WTC11 (cell line): Measurements from ENCODE around the gene CSK. TPM values are rescaled to one million over a fixed set of nuclear protein-coding genes. Genes with fewer than 3 reads are reported as not detected.

Experiments used
- ATAC-seq: fragments of 200-7000 bp; cut with Tn5 transposase; 2 replicates; pipeline ENCODE4 v1.10.0; 2021; ENCODE audit warnings: mild to moderate bottlenecking, moderate library complexity
- CTCF ChIA-PET: fragments of 300-600 bp; sonication (Branson Sonifier 250); formaldehyde crosslinking; loops from one replicate; lab custom pipeline; 2021; ENCODE audit warnings: antibody characterized with exemption; lab: Charles Lee
- POLR2A ChIA-PET: fragments of 350-600 bp; sonication (Branson Sonifier 250); formaldehyde crosslinking; loops from one replicate; lab custom pipeline; 2021; ENCODE audit warnings: antibody characterized with exemption; lab: Charles Lee
- DNase-seq: peaks from one replicate; pipeline ENCODE4 v3.0.0; 2021; ENCODE audit warnings: low spot score
- H3K27ac Mint-ChIP-seq: 2 replicates; pipeline ENCODE4 v1.8.0; 2021; ENCODE audit warnings: mixed read lengths
- H3K27me3 Mint-ChIP-seq: 2 replicates; pipeline ENCODE4 v1.8.0; 2021; ENCODE audit warnings: low read depth, mild to moderate bottlenecking, moderate library complexity, mixed read lengths
- H3K36me3 Mint-ChIP-seq: 2 replicates; pipeline ENCODE4 v1.8.0; 2021; ENCODE audit warnings: mixed read lengths
- H3K4me1 Mint-ChIP-seq: 2 replicates; pipeline ENCODE4 v1.8.0; 2022; ENCODE audit warnings: mixed read lengths
- H3K4me3 Mint-ChIP-seq: 2 replicates; pipeline ENCODE4 v1.8.0; 2021; ENCODE audit warnings: mild to moderate bottlenecking, moderate library complexity, mixed read lengths
- H3K9me3 Mint-ChIP-seq: 2 replicates; pipeline ENCODE4 v1.8.0; 2021; ENCODE audit warnings: mixed read lengths
- AFF4 ChIP-seq: sonication (generic); formaldehyde crosslinking; IDR thresholded peaks from 2 replicates; pipeline ENCODE4 v1.8.1; 2023; ENCODE audit warnings: mild to moderate bottlenecking, missing genetic modification reagents, borderline replicate concordance
- ARID4B ChIP-seq: sonication (generic); formaldehyde crosslinking; IDR thresholded peaks from 2 replicates; pipeline ENCODE4 v1.8.0; 2023; ENCODE audit warnings: missing genetic modification reagents, mild to moderate bottlenecking, borderline replicate concordance
- ATF1 ChIP-seq: sonication (generic); formaldehyde crosslinking; IDR thresholded peaks from 2 replicates; pipeline ENCODE4 v1.8.1; 2023; ENCODE audit warnings: mild to moderate bottlenecking, moderate library complexity, missing genetic modification reagents
- ATF6 ChIP-seq: sonication (generic); formaldehyde crosslinking; IDR thresholded peaks from 2 replicates; pipeline ENCODE4 v1.8.1; 2023; ENCODE audit warnings: mild to moderate bottlenecking, missing genetic modification reagents
- CBFB ChIP-seq: sonication (generic); formaldehyde crosslinking; IDR thresholded peaks from 2 replicates; pipeline ENCODE4 v1.8.1; 2022; ENCODE audit warnings: mild to moderate bottlenecking, low read depth, missing genetic modification reagents
- FOXK1 ChIP-seq: sonication (generic); formaldehyde crosslinking; IDR thresholded peaks from 2 replicates; pipeline ENCODE4 v1.8.0; 2022; ENCODE audit warnings: mild to moderate bottlenecking, moderate library complexity, missing genetic modification reagents
- GTF2I ChIP-seq: fragments of 250-450 bp; sonication (Bioruptor Pico); conservative IDR thresholded peaks from 2 replicates; pipeline ENCODE4 v1.4.0; 2021; ENCODE audit warnings: mild to moderate bottlenecking
- HMGXB4 ChIP-seq: sonication (generic); formaldehyde crosslinking; IDR thresholded peaks from 2 replicates; pipeline ENCODE4 v1.8.1; 2023; ENCODE audit warnings: mild to moderate bottlenecking, moderate library complexity, missing genetic modification reagents
- KAT7 ChIP-seq: sonication (generic); formaldehyde crosslinking; IDR thresholded peaks from 2 replicates; pipeline ENCODE4 v1.8.1; 2023; ENCODE audit warnings: missing genetic modification reagents, mild to moderate bottlenecking, borderline replicate concordance
- NR1H2 ChIP-seq: sonication (generic); formaldehyde crosslinking; IDR thresholded peaks from 2 replicates; pipeline ENCODE4 v1.9.0; 2021; ENCODE audit warnings: mild to moderate bottlenecking, moderate library complexity, missing genetic modification reagents
- NR2C2 ChIP-seq: sonication (generic); formaldehyde crosslinking; IDR thresholded peaks from 2 replicates; pipeline ENCODE4 v1.8.0; 2022; ENCODE audit warnings: mild to moderate bottlenecking, missing genetic modification reagents
- OVOL2 ChIP-seq: fragments of 250-450 bp; sonication (Bioruptor Pico); IDR thresholded peaks from 2 replicates; pipeline ENCODE4 v1.9.0; 2021; ENCODE audit warnings: mild to moderate bottlenecking, borderline replicate concordance
- ZNF263 ChIP-seq: sonication (generic); formaldehyde crosslinking; IDR thresholded peaks from 2 replicates; pipeline ENCODE4 v1.8.1; 2022; ENCODE audit warnings: low read depth, mild to moderate bottlenecking, moderate library complexity, missing genetic modification reagents
- ZNF512 ChIP-seq: sonication (generic); formaldehyde crosslinking; IDR thresholded peaks from 2 replicates; pipeline ENCODE4 v1.8.1; 2022; ENCODE audit warnings: missing genetic modification reagents, borderline replicate concordance
- total RNA-seq: library from RNA; stranded (reverse); gene quantifications from 3 replicates; pipeline ENCODE4 v1.2.3, GENCODE V29; 2021

Gene CSK
- total RNA-seq, 1 experiment from 2014 or later: 55.1 TPM

GRCh38 chr15:74789741-74790079, 7.8 kb downstream of the CSK start:
- Mint-ChIP-seq H3K27me3 (no peaks in the 10 kb centered on the region; the same call in 1 of the 2 replicates), H3K9me3 (no peaks in the 10 kb centered on the region), H3K36me3 (no peaks in the 10 kb centered on the region), H3K27ac (no peak overlapping the region), H3K4me1 (peaks cover 44% of the 10 kb centered on the region), H3K4me3 (no peak overlapping the region)
- TF ChIP-seq GTF2I (CRISPR knock-in tag) (no peak), OVOL2 (no peak), HMGXB4 (CRISPR knock-in tag) (no peak), FOXK1 (CRISPR knock-in tag) (no peak), CBFB (CRISPR knock-in tag) (no peak), ZNF263 (CRISPR knock-in tag) (no peak), ATF1 (CRISPR knock-in tag) (no peak), ATF6 (CRISPR knock-in tag) (no peak), ARID4B (CRISPR knock-in tag) (no peak), ZNF512 (CRISPR knock-in tag) (no peak)
- ATAC-seq (no peak), DNase-seq (no peak)
- ChIA-PET CTCF (interaction anchor here (1.0 to 14.8 kb wide), 2 partner anchors 9 to 16 kb away, joined by 3 to 360 read pairs; no protein-coding TSS in a partner anchor), POLR2A (no interaction called here)

- peaks cover 41% of the 10 kb centered on the region for H3K4me1 Mint-ChIP-seq
- DNase-seq (no peak), ATAC-seq (no peak)
- ChIA-PET CTCF (interaction anchor here (1.0 to 14.8 kb wide), 2 partner anchors 9 to 16 kb away, joined by 3 to 360 read pairs; no protein-coding TSS in a partner anchor), POLR2A (interaction anchor here (0.5 kb wide), 1 partner anchor 67 kb away, joined by 3 read pairs; no protein-coding TSS in a partner anchor)
- no peaks in the 10 kb centered on the region for H3K36me3 Mint-ChIP-seq
- TF ChIP-seq KAT7 (CRISPR knock-in tag) (no peak), NR1H2 (no peak), NR2C2 (no peak), AFF4 (no peak), ZNF512 (CRISPR knock-in tag) (no peak)
- no peak overlapping the region for H3K4me3 Mint-ChIP-seq
- no peak overlapping the region for H3K27ac Mint-ChIP-seq
- no peaks in the 10 kb centered on the region; the same call in 1 of the 2 replicates for H3K27me3 Mint-ChIP-seq
- H3K9me3 Mint-ChIP-seq: no peaks in the 10 kb centered on the region
Observed at GRCh38 chr15:74790080-74790916, 8.4 kb downstream of the CSK start.
